ENCODE results near the gene GHR.

Gene GHR

DNA sequence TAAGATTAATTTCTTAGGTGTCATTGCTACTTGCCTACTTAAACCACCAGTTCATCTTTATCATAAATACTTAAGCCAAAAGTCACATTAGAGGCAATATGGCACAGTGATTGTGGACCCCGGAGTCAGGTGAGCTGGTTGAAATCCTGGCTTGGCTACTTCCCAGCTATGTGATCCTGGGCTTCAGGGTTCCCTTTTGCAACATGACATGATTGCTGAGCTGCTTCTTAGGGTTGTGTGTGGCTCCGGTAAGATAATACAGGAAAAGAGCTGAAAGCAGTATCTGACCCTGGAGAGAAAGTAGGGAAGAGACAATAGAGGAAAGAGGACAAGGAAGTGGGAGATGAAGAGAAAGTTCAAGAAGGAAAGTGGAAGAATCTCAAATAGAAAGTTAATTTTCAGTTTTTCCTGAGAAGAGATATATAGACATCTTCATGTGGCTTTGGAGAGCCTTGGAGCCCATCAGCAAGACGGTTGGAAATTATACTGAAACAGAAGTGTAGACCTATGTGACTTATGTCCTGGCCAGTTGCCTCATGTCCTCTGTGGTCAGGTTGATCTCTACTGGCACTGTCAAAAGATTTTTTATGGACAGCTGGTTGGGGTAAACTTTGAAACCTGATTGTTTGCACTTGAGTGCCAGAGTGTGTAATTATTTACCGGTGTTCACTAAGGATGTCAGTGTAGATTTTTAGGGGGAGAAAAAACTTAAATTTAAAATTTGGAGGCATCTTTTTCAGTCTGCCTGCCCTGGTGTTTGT lies 93.2 kb downstream of the GHR start:
- DNase-seq (ENCODE audit: low read depth), result no peak

- no peak for DNase-seq (ENCODE audit: low read depth)
Observed at GRCh38 chr5:42517164-42517563, 93.9 kb downstream of the GHR start.

GRCh38 chr5:42518595-42519221 lies 95.5 kb downstream of the GHR start:
- DNase-seq (ENCODE audit: low read depth), result peak; percentile 36

- DNase-seq (ENCODE audit: low read depth), result no peak
Observed at GRCh38 chr5:42520203-42520602, 97.0 kb downstream of the GHR start.

- no peak for DNase-seq (ENCODE audit: low read depth)
Observed at GRCh38 chr5:42520957-42521356, 97.7 kb downstream of the GHR start.

DNA sequence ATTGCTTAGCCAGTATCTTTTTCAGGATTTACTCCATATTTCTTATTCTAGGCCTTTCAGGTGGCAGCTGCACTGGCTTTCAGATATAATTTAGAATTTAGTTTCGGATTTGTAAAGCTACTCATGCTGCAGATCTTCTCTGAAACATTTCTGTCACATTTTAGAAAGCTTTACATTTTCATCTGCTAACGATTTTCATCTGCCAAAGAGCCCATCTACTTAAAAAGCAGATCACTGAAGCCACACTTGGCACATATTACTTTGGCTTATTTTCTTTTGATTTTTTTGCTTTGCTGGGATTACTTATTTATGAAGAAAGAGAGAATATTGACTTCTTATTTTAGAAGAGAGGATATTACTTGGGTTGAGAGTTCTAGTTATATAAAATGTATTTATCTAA lies 98.2 kb downstream of the GHR start:
- DNase-seq (ENCODE audit: low read depth), result no peak

GRCh38 chr5:42522783-42523182 lies 99.5 kb downstream of the GHR start:
- DNase-seq (ENCODE audit: low read depth), result no peak

DNA sequence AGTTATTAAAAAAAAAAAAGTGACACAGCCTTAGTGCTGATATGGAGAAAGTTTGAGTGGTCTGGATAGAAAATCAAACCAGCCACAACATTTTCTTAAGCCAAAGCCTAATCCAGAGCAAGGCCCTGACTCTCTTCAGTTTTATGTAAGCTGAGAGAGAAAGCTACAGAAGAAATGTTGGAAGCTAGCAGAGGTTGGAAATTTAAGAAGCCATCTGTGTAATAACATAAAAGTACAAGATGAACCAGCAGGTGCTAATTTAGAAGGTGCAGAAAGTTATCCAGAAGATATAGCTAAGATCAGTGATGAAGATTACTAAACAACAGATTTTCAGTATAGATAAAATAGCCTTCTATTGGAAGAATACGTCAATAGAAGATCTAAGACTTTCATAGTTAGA lies 102.9 kb downstream of the GHR start:
- DNase-seq (ENCODE audit: low read depth), result no peak

DNA sequence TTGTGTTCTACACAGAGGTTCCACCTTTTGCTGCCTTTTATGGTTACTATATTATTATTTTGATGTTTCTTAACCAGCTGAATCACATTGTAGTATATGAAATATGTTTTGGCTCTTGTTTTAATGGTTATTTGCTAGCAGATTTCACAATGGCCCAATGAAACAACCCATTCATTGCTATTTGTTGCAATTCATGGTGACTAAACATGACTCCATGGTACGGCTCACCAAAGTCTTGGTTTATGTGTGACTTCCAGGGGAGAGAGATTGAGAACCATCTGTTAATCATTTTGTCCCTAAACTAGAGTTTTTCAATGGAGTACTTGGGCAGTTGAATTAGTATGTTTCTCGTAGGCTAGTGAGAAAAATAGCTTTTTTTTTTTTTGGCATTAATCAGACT lies 108.4 kb downstream of the GHR start:
- DNase-seq (ENCODE audit: low read depth), result peak; percentile 1

- no peak for DNase-seq (ENCODE audit: low read depth)
Observed at GRCh38 chr5:42542106-42542505, 118.9 kb downstream of the GHR start.

DNA sequence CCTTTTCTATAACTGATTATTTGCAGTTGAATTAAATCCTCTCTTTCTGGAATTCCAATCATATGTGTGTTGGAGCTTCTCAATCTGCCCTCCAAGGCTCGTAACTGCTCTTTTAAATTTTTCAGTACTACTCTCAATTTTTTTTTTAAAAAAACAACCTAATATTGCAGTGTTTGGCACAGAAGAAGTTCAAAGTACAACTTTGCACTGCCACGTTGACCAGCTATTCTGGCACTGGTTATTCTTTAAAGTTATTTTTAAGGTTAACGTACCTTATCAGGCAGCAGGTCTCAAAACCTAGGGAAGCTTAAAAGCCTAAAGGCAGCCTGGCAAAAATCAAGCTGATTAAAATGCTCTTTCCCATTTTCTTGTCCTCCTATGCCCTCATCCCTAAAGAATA lies 120.5 kb downstream of the GHR start:
- DNase-seq (ENCODE audit: low read depth), result no peak

GRCh38 chr5:42545038-42545437 lies 121.8 kb downstream of the GHR start:
- DNase-seq (ENCODE audit: low read depth), result no peak

DNA sequence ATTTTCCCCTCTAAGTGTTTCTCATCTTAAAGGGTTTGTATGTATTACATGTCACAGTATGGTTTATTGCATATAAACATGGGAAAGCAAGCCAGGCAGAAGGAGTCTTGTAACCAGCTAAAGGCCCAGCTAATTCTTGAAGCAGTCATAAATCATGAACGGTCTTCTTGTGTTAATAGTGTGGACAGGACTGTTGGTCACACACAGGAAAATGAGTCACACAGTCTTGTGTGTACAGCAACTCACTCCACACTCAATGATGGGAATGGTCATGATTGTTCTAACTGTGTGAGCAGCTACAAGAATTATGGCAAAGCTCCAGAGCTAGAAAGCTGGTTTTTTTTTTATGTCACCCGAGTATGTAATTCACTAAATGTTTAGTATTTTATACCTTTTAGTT lies 123.9 kb downstream of the GHR start:
- DNase-seq (ENCODE audit: low read depth), result no peak

GRCh38 chr5:42547894-42548293 lies 124.7 kb downstream of the GHR start:
- DNase-seq (ENCODE audit: low read depth), result no peak

- DNase-seq (ENCODE audit: low read depth), result no peak
Observed at GRCh38 chr5:42552597-42552996, 129.4 kb downstream of the GHR start.

GRCh38 chr5:42553461-42553860 lies 130.2 kb downstream of the GHR start:
- DNase-seq (ENCODE audit: low read depth), result no peak

GRCh38 chr5:42555010-42555409 lies 131.8 kb downstream of the GHR start:
- DNase-seq (ENCODE audit: low read depth), result no peak

GRCh38 chr5:42555797-42556196 lies 132.6 kb downstream of the GHR start:
- no peak for DNase-seq (ENCODE audit: low read depth)

GRCh38 chr5:42557689-42558088 lies 134.4 kb downstream of the GHR start:
- DNase-seq (ENCODE audit: low read depth), result no peak

DNA sequence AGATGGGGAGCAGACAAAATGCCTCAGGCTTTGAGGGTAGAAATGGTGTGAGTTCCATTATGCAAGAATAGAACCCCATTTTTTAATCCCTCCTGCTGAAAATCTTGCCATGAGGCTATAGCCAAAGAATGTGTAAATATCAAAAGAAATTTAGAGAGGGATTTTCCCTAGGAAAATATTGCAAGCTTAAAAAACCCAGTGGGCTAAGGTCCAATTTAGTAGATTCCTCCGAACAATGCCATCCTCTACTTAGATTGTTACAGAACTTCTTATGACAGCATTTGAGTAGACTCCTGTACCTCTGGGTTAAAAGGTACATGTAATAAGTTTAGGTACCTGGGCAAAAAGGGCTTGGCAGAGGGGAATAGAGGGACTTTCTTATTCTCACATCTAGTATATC lies 138.4 kb downstream of the GHR start:
- DNase-seq (ENCODE audit: low read depth), result no peak

GRCh38 chr5:42564689-42565356 lies 141.6 kb downstream of the GHR start:
- no peak for DNase-seq (ENCODE audit: low read depth)

- DNase-seq (ENCODE audit: low read depth), result no peak
Observed at GRCh38 chr5:42566652-42567295, 143.5 kb downstream of the GHR start.

GRCh38 chr5:42569325-42569724 lies 146.1 kb downstream of the GHR start:
- no peak for DNase-seq (ENCODE audit: low read depth)

All from GM04503 (cell line).